GM12873 (cell line): ENCODE measurements around the gene EPHB2.

Experiments used
- TF ChIP-seq, protein P1 (sequence below): IDR thresholded peaks from 2 replicates; pipeline ENCODE4 v1.5.1; 2012; ENCODE audit warnings: low read depth, mild to moderate bottlenecking, moderate library complexity, low read length, control low read depth; ENCODE audit not compliant: insufficient read depth; ENCODE audit errors: missing control alignments

EPHB2 gene

GRCh38 chr1:22850281-22850680 is 139.6 kb downstream of the EPHB2 start:
- TF ChIP-seq, protein P1, sequence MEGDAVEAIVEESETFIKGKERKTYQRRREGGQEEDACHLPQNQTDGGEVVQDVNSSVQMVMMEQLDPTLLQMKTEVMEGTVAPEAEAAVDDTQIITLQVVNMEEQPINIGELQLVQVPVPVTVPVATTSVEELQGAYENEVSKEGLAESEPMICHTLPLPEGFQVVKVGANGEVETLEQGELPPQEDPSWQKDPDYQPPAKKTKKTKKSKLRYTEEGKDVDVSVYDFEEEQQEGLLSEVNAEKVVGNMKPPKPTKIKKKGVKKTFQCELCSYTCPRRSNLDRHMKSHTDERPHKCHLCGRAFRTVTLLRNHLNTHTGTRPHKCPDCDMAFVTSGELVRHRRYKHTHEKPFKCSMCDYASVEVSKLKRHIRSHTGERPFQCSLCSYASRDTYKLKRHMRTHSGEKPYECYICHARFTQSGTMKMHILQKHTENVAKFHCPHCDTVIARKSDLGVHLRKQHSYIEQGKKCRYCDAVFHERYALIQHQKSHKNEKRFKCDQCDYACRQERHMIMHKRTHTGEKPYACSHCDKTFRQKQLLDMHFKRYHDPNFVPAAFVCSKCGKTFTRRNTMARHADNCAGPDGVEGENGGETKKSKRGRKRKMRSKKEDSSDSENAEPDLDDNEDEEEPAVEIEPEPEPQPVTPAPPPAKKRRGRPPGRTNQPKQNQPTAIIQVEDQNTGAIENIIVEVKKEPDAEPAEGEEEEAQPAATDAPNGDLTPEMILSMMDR: no peak

DNA sequence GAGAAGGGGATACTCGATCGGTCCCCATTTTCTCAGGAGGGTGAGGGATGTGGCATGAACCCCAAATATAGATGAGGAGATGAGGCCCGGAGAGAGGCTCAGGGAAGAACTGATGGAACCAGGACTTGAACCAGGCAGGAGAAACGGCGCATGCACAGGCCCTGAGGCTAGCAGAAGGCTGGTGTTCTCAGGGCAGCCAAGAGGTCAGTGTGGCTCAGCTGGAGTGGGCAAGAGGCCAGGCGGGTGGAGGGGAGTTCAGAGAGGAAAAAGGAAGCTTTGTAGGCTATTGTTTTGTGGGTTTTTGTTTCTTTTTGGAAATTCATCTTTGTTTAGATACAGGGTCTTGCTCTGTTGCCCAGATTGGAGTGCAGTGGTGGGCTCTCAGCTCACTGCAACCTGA is 140.0 kb downstream of the EPHB2 start:
- TF ChIP-seq, protein P1: no peak

DNA sequence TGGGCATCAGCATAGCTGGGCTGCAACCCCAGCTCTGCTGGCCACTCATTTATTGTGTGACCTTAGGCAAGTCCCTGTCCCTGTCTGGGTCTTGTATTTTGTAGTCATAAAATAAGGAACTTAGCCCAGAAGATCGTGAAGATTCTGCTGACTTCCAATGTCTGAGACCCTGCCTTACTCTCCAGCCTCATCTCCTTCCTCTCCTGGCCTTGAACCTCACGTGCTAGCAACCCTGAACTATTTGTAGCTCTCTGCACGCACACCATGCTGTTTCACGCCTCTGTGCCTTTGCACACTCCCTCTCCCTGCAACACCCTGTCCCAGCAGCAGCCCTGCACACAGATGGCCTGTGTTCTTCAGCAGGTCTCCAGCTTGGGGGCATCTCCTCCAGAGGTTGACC is 140.9 kb downstream of the EPHB2 start:
- TF ChIP-seq, protein P1: no peak

DNA sequence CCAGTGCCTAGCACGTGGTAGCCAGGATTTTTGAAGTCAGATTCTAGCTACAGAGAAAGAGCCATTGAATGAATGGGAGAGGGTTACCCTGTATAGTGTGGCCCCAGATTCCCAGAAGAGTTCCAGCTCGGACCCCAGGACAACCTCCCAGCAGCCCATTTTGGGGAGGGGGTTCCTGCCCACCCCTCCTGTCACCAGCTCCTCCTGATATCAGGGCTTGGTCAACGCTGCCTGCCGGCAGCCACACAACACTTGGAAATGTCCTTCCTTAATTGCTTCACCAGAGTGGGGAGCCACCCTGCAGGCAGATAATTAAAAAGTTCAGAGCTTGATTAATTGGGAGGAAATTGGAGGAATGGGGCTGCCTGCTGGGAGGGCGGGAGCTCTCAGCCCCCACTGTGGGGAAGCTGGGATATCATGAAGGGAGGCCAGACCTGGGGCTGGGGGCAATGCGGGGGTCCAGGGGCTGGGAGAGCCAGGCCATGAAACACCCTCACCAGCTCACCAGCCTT is 141.6 kb downstream of the EPHB2 start:
- TF ChIP-seq, protein P1: no peak

- TF ChIP-seq, protein P1: no peak
Measured at GRCh38 chr1:22853651-22854185, 143.1 kb downstream of the EPHB2 start.

DNA sequence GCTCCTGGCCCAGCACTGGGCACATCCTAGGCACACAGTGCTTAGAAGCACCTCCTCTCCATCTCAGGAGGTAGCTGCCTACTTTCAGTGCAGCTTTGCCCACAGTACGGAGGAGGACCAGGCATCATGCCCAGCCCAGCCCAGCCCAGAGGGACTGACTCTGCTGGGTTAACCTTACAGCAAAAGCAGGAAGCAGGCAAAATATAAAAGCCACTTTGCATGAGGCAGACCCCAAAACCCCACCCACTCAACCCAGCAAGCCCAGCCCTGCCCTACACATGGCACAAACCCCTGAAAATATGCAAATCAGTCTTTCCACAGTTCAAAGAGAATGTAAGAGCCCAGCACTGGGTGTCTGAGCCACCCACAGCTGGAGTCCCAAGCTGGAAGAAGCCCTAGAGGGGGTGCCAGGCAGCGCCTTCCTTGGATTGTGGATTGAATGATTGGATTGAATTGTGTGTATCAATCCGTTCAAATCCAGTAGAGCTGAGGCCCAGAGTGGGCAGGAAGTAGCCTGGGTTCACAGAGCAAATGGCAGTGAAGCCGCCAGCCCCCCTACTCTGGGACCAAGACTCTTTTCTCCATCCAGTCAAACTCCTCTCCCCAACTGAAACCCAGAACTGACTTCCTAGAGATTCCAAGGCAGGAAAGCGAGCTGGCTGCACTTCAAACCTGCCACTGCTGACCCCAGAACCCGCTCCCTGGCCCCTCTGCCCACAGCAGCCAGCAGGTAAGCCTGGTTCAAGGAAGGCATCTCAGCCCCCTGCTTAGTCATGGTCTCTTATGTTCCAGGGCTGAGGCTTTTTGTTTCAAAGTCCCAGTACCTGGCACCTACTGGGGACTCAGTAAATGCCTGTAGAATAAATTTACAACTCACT is 144.3 kb downstream of the EPHB2 start:
- TF ChIP-seq, protein P1: no peak
